HepG2 (cell line): Measurements from ENCODE around the gene FGFR1OP2. TPM values are rescaled to one million over a fixed set of nuclear protein-coding genes. Genes with fewer than 3 reads are reported as not detected.

Source experiments
- ATAC-seq: fragments of 200-7000 bp; cut with Tn5 transposase; 3 replicates; pipeline ENCODE4 v1.9.1; 2020; ENCODE audit warnings: mild to moderate bottlenecking, moderate library complexity
- Bru-seq: library from RNA; stranded (reverse); fragments of 400-500 nt; gene quantifications from one replicate; lab custom pipeline; 2021; lab: Mats Ljungman, UMichigan
- BruChase-seq, 2 experiments: library from RNA; stranded (reverse); fragments of 400-500 nt; gene quantifications; one replicate each; lab custom pipeline; 2021; lab: Mats Ljungman, UMichigan
- BruUV-seq: library from RNA; stranded (reverse); fragments of 400-500 nt; replicated peaks from 2 replicates; lab custom pipeline; 2021; lab: Mats Ljungman, UMichigan
- CTCF ChIA-PET: fragments of 300-600 bp; formaldehyde crosslinking; extraction: SDS; loops from one replicate; lab custom pipeline; 2021; ENCODE audit warnings: low total read pairs, inconsistent platforms, low intra/inter-chr PET ratio; lab: Yijun Ruan, JAX
- POLR2A ChIA-PET: fragments of 350-600 bp; sonication (Branson Sonifier 250); formaldehyde crosslinking; loops from one replicate; lab custom pipeline; 2020; ENCODE audit warnings: antibody characterized with exemption, inconsistent platforms; lab: Yijun Ruan, JAX
- DNase-seq: peaks from one replicate; pipeline ENCODE4 v3.0.0-alpha.2; 2015; ENCODE audit warnings: low spot score
- FAIRE-seq: peaks from 3 replicates; lab custom pipeline; 2011; peaks lifted over from hg19 to GRCh38; lab: Jason Lieb, UNC
- H2AFZ ChIP-seq: one replicate; pipeline ENCODE4 v1.6.1; 2011; ENCODE audit warnings: low read length, inconsistent platforms
- H3K27ac ChIP-seq: fragments of 300-600 bp; 3 replicates; pipeline ENCODE4 v1.8.0; 2011; ENCODE audit warnings: mixed run types, mild to moderate bottlenecking, mixed read lengths, low read length, inconsistent platforms; ENCODE audit not compliant: insufficient read depth; ENCODE audit errors: extremely low read length
- H3K27me3 ChIP-seq, 2 experiments: fragments of 200-600 bp in 1 of 2; 2 replicates in 1 of 2; 3 replicates in 1 of 2; pipeline versions ENCODE4 v1.6.0 to v1.8.0; 2011; ENCODE audit warnings: low read length in 2 of 2, mild to moderate bottlenecking in 2 of 2, moderate library complexity in 2 of 2, inconsistent platforms in 1 of 2; ENCODE audit not compliant: insufficient read depth in 2 of 2, control insufficient read depth in 1 of 2
- H3K36me3 ChIP-seq, 2 experiments: fragments of 200-600 bp in 1 of 2; replicated peaks in 1 of 2; 2 replicates in 1 of 2; 3 replicates in 1 of 2; pipeline versions ENCODE4 v1.5.1 to v1.8.0; 2011; ENCODE audit warnings: low read length in 2 of 2, inconsistent platforms in 1 of 2; ENCODE audit not compliant: insufficient read depth in 2 of 2, control insufficient read depth in 1 of 2
- H3K4me1 ChIP-seq: 2 replicates; pipeline ENCODE4 v1.5.1; 2012; ENCODE audit warnings: low read length, inconsistent platforms; ENCODE audit not compliant: insufficient read depth
- H3K4me2 ChIP-seq: 2 replicates; pipeline ENCODE4 v1.6.0; 2011; ENCODE audit warnings: low read depth, low read length, inconsistent platforms
- H3K4me3 ChIP-seq, 3 experiments: fragments of 200-600 bp in 1 of 3; sonication (generic), shearing (Covaris generic) in 1 of 3; replicated peaks in 1 of 3; 2 replicates each; pipeline ENCODE4 v1.5.1; 2011 to 2016; ENCODE audit warnings: low read length in 3 of 3, inconsistent platforms in 2 of 3, low read depth in 2 of 3, mild to moderate bottlenecking in 2 of 3, control low read depth in 1 of 3, mixed read lengths in 1 of 3; ENCODE audit not compliant: insufficient read depth in 1 of 3
- H3K79me2 ChIP-seq: one replicate; pipeline ENCODE4 v1.6.1; 2011; ENCODE audit warnings: low read length, inconsistent platforms; ENCODE audit not compliant: insufficient read depth
- H3K9ac ChIP-seq: 2 replicates; pipeline ENCODE4 v1.6.0; 2011; ENCODE audit warnings: mild to moderate bottlenecking, low read depth, low read length, inconsistent platforms; ENCODE audit not compliant: insufficient read depth
- H3K9me3 ChIP-seq: 2 replicates; pipeline ENCODE4 v1.5.1; 2012; ENCODE audit warnings: mild to moderate bottlenecking, low read length
- H4K20me1 ChIP-seq: 2 replicates; pipeline ENCODE4 v1.6.0; 2011; ENCODE audit warnings: inconsistent platforms, mild to moderate bottlenecking, low read length, moderate library complexity; ENCODE audit not compliant: insufficient read depth
- CHCHD3 ChIP-seq: sonication (generic); formaldehyde crosslinking; IDR thresholded peaks from 2 replicates; pipeline ENCODE4 v1.8.0; 2022; ENCODE audit warnings: mild to moderate bottlenecking, missing genetic modification reagents, moderate library complexity
- FOXK1 ChIP-seq: sonication (generic); formaldehyde crosslinking; IDR thresholded peaks from 2 replicates; pipeline ENCODE4 v1.4.0; 2020; ENCODE audit warnings: low read depth, missing genetic modification reagents, borderline replicate concordance
- MIXL1 ChIP-seq: IDR thresholded peaks from 2 replicates; pipeline ENCODE4 v1.6.1; 2016
- NFRKB ChIP-seq: fragments of 450-650 bp; IDR thresholded peaks from 2 replicates; pipeline ENCODE4 v1.6.1; 2017
- PREB ChIP-seq: sonication (generic); formaldehyde crosslinking; IDR thresholded peaks from 2 replicates; pipeline ENCODE4 v1.4.0; 2020; ENCODE audit warnings: missing genetic modification reagents
- REL ChIP-seq: sonication (generic); formaldehyde crosslinking; conservative IDR thresholded peaks from 2 replicates; pipeline ENCODE4 v1.8.0; 2022; ENCODE audit warnings: mild to moderate bottlenecking, missing genetic modification reagents, moderate library complexity
- RXRA ChIP-seq: sonication (generic); formaldehyde crosslinking; IDR thresholded peaks from 2 replicates; pipeline ENCODE4 v1.5.1; 2020; ENCODE audit warnings: missing genetic modification reagents
- SALL1 ChIP-seq: sonication (generic); formaldehyde crosslinking; IDR thresholded peaks from 2 replicates; pipeline ENCODE4 v1.8.0; 2022; ENCODE audit warnings: mild to moderate bottlenecking, missing genetic modification reagents
- SIN3B ChIP-seq: fragments of 150-350 bp; IDR thresholded peaks from 2 replicates; pipeline ENCODE4 v1.6.1; 2014; ENCODE audit warnings: low read length
- SOX6 ChIP-seq, 2 experiments: fragments of 450-650 bp in 1 of 2; sonication (generic) in 1 of 2; formaldehyde crosslinking in 1 of 2; IDR thresholded peaks; 2 replicates each; pipeline versions ENCODE4 v1.4.0 to v1.6.1; 2017 to 2020; ENCODE audit warnings: antibody characterized with exemption in 1 of 2, mild to moderate bottlenecking in 1 of 2, missing genetic modification reagents in 1 of 2
- SP4 ChIP-seq: sonication (generic); formaldehyde crosslinking; IDR thresholded peaks from 2 replicates; pipeline ENCODE4 v1.8.1; 2023; ENCODE audit warnings: mild to moderate bottlenecking, missing genetic modification reagents
- TBP ChIP-seq: sonication (generic); formaldehyde crosslinking; IDR thresholded peaks from 2 replicates; pipeline ENCODE4 v1.5.0; 2020; ENCODE audit warnings: missing genetic modification reagents
- ZNF17 ChIP-seq: sonication (generic); formaldehyde crosslinking; IDR thresholded peaks from 2 replicates; pipeline ENCODE4 v1.5.0; 2020; ENCODE audit warnings: mild to moderate bottlenecking, missing genetic modification reagents
- ZNF34 ChIP-seq: sonication (generic); formaldehyde crosslinking; IDR thresholded peaks from 2 replicates; pipeline ENCODE4 v1.4.0; 2020; ENCODE audit warnings: mild to moderate bottlenecking, missing genetic modification reagents, borderline replicate concordance
- ZNF382 ChIP-seq: sonication (generic); formaldehyde crosslinking; IDR thresholded peaks from 2 replicates; pipeline ENCODE4 v1.5.0; 2020; ENCODE audit warnings: missing genetic modification reagents, mild to moderate bottlenecking, borderline replicate concordance
- ZNF670 ChIP-seq: sonication (generic); formaldehyde crosslinking; IDR thresholded peaks from 2 replicates; pipeline ENCODE4 v1.8.0; 2022; ENCODE audit warnings: mild to moderate bottlenecking, missing genetic modification reagents, borderline replicate concordance
- ZNF790 ChIP-seq: sonication (generic); formaldehyde crosslinking; IDR thresholded peaks from 2 replicates; pipeline ENCODE4 v1.8.0; 2022; ENCODE audit warnings: missing genetic modification reagents, mild to moderate bottlenecking, borderline replicate concordance
- ZZZ3 ChIP-seq: sonication (generic); formaldehyde crosslinking; IDR thresholded peaks from 2 replicates; pipeline ENCODE4 v1.4.0; 2020; ENCODE audit warnings: missing genetic modification reagents, mild to moderate bottlenecking, borderline replicate concordance
- WGBS: methylation state at CpG from one replicate; pipeline ENCODE4 v1.1.6; 2017; ENCODE audit warnings: low lambda C conversion rate; 5-methylcytosine and 5-hydroxymethylcytosine counted together
- in situ Hi-C: cut with HindIII; loops from 2 replicates; pipeline ENCODE4 v1.10.0; 2017; ENCODE audit warnings: low pct_unique_long_range_greater_than_20kb; ENCODE audit not compliant: extremely low pct_ligation_motif_present
- intact Hi-C: fragments of 100-400 bp; cut with micrococcal nuclease; formaldehyde crosslinking; loops from one replicate; pipeline ENCODE4 v1.10.0; 2022; ENCODE audit not compliant: unreplicated experiment
- long read RNA-seq, 2 experiments: library from RNA in 1 of 2; library from polyadenylated mRNA in 1 of 2; stranded (forward) in 1 of 2; unstranded in 1 of 2; transcript quantifications; one replicate each; pipeline ENCODE4 v2.0.0, GENCODE V29; 2019 to 2022
- polyA minus RNA-seq, 3 experiments: library from RNA; depleted of rRNA, polyadenylated mRNA; stranded (reverse); fragments of >200 nt; gene quantifications; 2 replicates each; pipeline ENCODE4 v1.2.3, GENCODE V29; 2011; ENCODE audit warnings: low replicate concordance in 1 of 3
- polyA plus RNA-seq, 8 experiments: library from polyadenylated mRNA; depleted of rRNA in 3 of 8; stranded (reverse) in 7 of 8; unstranded in 1 of 8; fragments of >200 nt; fragmentation: Illumina TruSeq in 4 of 8; extraction: Trizol in 4 of 8; gene quantifications; 2 replicates each; pipeline versions ENCODE4 v1.2.1 to v1.2.3, GENCODE V29; 2011 to 2016; ENCODE audit warnings: low read depth in 4 of 8, missing spikeins in 1 of 8, mixed read lengths in 1 of 8; ENCODE audit not compliant: insufficient read depth in 1 of 8
- total RNA-seq, 5 experiments: library from RNA; depleted of rRNA; stranded (reverse); fragments of >200 nt; fragmentation: Illumina TruSeq; extraction: Trizol; gene quantifications; 2 replicates each; pipeline ENCODE4 v1.2.3, GENCODE V29; 2016; ENCODE audit warnings: low read depth in 1 of 5

Gene FGFR1OP2
- total RNA-seq (2016; rRNA removed; fragmentation: Illumina TruSeq; extraction: Trizol) (38.1 and 47.3 TPM in 2 replicates), polyA plus RNA-seq (2011; rRNA removed) (16.7 and 18.3 TPM in 2 replicates), polyA minus RNA-seq (2011; rRNA and poly(A)+ RNA removed; ENCODE audit: low replicate concordance) (9.1 and 14.6 TPM in 2 replicates), Bru-seq, nascent RNA (percentile 82 among the genes with signal in this experiment), BruChase-seq, experiment 1, labeled RNA remaining after a 6-hour chase (percentile 86 among the genes with signal in this experiment), BruChase-seq, experiment 2, labeled RNA remaining after a 2-hour chase (percentile 84 among the genes with signal in this experiment)
- total RNA-seq (2016; cell fraction: cytosol; rRNA removed; fragmentation: Illumina TruSeq; extraction: Trizol; ENCODE audit: low read depth): 74.9 and 87.6 TPM in 2 replicates
- total RNA-seq (2016; cell fraction: insoluble cytoplasmic fraction; rRNA removed; fragmentation: Illumina TruSeq; extraction: Trizol): 40.6 and 49.8 TPM in 2 replicates
- total RNA-seq (2016; cell fraction: membrane; rRNA removed; fragmentation: Illumina TruSeq; extraction: Trizol): 69.6 and 77.6 TPM in 2 replicates
- 22.8 and 26.2 TPM in 2 replicates for total RNA-seq (2016; cell fraction: nucleus; rRNA removed; fragmentation: Illumina TruSeq; extraction: Trizol)
- 12.5 and 15.9 TPM in 2 replicates for polyA plus RNA-seq (2011; cell fraction: cytosol; rRNA removed)
- polyA plus RNA-seq (2011; cell fraction: nucleus; rRNA removed): 13.7 and 17.5 TPM in 2 replicates
- 24.1 and 27.9 TPM in 2 replicates for polyA plus RNA-seq (2012)
- 93.1 and 127 TPM in 2 replicates for polyA plus RNA-seq (2016; cell fraction: cytosol; fragmentation: Illumina TruSeq; extraction: Trizol; ENCODE audit: low read depth)
- 47.7 and 50.5 TPM in 2 replicates for polyA plus RNA-seq (2016; cell fraction: insoluble cytoplasmic fraction; fragmentation: Illumina TruSeq; extraction: Trizol; ENCODE audit: low read depth)
- 64.2 and 76.0 TPM in 2 replicates for polyA plus RNA-seq (2016; cell fraction: membrane; fragmentation: Illumina TruSeq; extraction: Trizol; ENCODE audit: low read depth)
- 34.1 and 35.2 TPM in 2 replicates for polyA plus RNA-seq (2016; cell fraction: nucleus; fragmentation: Illumina TruSeq; extraction: Trizol; ENCODE audit: insufficient read depth, low read depth)
- polyA minus RNA-seq (2011; cell fraction: cytosol; rRNA and poly(A)+ RNA removed): 16.0 and 17.1 TPM in 2 replicates
- 42.7 and 50.1 TPM in 2 replicates for polyA minus RNA-seq (2011; cell fraction: nucleus; rRNA and poly(A)+ RNA removed)
- long read RNA-seq, experiment 1, transcript FGFR1OP2-206 (5 exons, 956 nt): major isoform, 20 of 35 reads
- long read RNA-seq, experiment 1, transcript FGFR1OP2-202 (6 exons, 2,790 nt): minor isoform, 5 of 35 reads
- long read RNA-seq, experiment 1, transcript FGFR1OP2-201 (7 exons, 2,924 nt): minor isoform, 5 of 35 reads
- long read RNA-seq, experiment 1, partial matches to known transcripts: 1 of 35 reads
- long read RNA-seq, experiment 1, other reads (novel, unspliced or antisense): 4 of 35 reads
- long read RNA-seq, experiment 2, transcript FGFR1OP2-206 (5 exons, 956 nt): major isoform, 31 of 45 reads
- long read RNA-seq, experiment 2, partial matches to known transcripts: 4 of 45 reads
- long read RNA-seq, experiment 2, other reads (novel, unspliced or antisense): 9 of 45 reads

GRCh38 chr12:26937863-26938700 lies at the start of gene FGFR1OP2, which contains the start of gene INTS13:
Gene FGFR1OP2, plus strand, starts transcription at chr12:26938470. Its CDS starts 15,689 bp downstream, at chr12:26954159.
Gene INTS13, minus strand, starts transcription at chr12:26937981. Its CDS starts 1,178 bp downstream, at chr12:26936803.
- peaks cover 10% of the 10 kb centered on the region for H4K20me1 ChIP-seq
- H3K4me2 ChIP-seq: peak within 1 kb of the TSS; percentile 90
- peak within 1 kb of the TSS; percentile 88 to 99 (median 91) for H3K4me3 ChIP-seq
- peak within 1 kb of the TSS; percentile 39 for H2AFZ ChIP-seq
- TSS peak; percentile 75 for BruUV-seq
- H3K9me3 ChIP-seq: no peaks in the 10 kb centered on the region
- H3K27ac ChIP-seq: peak within 1 kb of the TSS; percentile 92
- in situ Hi-C loops (loop anchor here (5.0 kb wide), 1 partner anchor 74 kb away; the partner anchor contains the start of gene TM7SF3), intact Hi-C loops (loop anchor here (1.0 to 5.0 kb wide), 2 partner anchors 51 to 76 kb away; partner anchors contain the start of gene TM7SF3)
- H3K27me3 ChIP-seq: no peaks in the 10 kb centered on the region; a peak in 1 of 5 replicates
- H3K36me3 ChIP-seq: 0 out of 5 replicates have a peak, but pooled peaks cover 0 to 3% of the 10 kb centered on the region in 2 experiments
- peaks cover 43% of the 10 kb centered on the region for H3K4me1 ChIP-seq
- CTCF ChIA-PET: no interaction called here
- DNase-seq (peak; percentile 98), FAIRE-seq (peak; percentile 89), ATAC-seq (peak; percentile 97)
- peaks cover 77% of the 10 kb centered on the region for H3K79me2 ChIP-seq
- POLR2A ChIA-PET: no interaction called here
- H3K9ac ChIP-seq: peak within 1 kb of the TSS; percentile 94
- WGBS: 2% methylated on average over 24 of the region's 69 CpGs
- TF ChIP-seq SP4 (CRISPR knock-in tag): no peak
- TF ChIP-seq SOX6 (IDR thresholded peaks at IDR 0.05): no peak
- TF ChIP-seq SOX6 (CRISPR knock-in tag; IDR thresholded peaks at IDR 0.05): peak; percentile 19
- no peak for TF ChIP-seq PREB (CRISPR knock-in tag)
- no peak for TF ChIP-seq TBP (CRISPR knock-in tag)
- TF ChIP-seq MIXL1 (CRISPR knock-in tag): no peak
- no peak for TF ChIP-seq FOXK1 (CRISPR knock-in tag)
- TF ChIP-seq ZNF34 (CRISPR knock-in tag): no peak
- no peak for TF ChIP-seq REL (CRISPR knock-in tag)
- no peak for TF ChIP-seq ZNF382
- no peak for TF ChIP-seq NFRKB
- no peak for TF ChIP-seq ZNF17 (CRISPR knock-in tag)
- TF ChIP-seq SIN3B: peak; percentile 58; the same call in 1 of the 2 replicates
- peak; percentile 61 for TF ChIP-seq RXRA (CRISPR knock-in tag)
- no peak for TF ChIP-seq ZZZ3 (CRISPR knock-in tag)
- peak; percentile 83; the same call in 1 of the 2 replicates for TF ChIP-seq ZNF670 (CRISPR knock-in tag)
- peak; percentile 64 for TF ChIP-seq SALL1 (CRISPR knock-in tag)
- no peak for TF ChIP-seq CHCHD3
- TF ChIP-seq ZNF790: no peak; the same call in 1 of the 2 replicates
